PC-9 (cell line): ENCODE data around the gene TGIF2. TPM values are rescaled to one million over a fixed set of nuclear protein-coding genes. Genes with fewer than 3 reads are reported as not detected.

ENCODE experiments used
- BruUV-seq: library from RNA; stranded (reverse); fragments of 400-500 nt; replicated peaks from 2 replicates; lab custom pipeline; 2021; lab: Mats Ljungman, UMichigan
- CTCF ChIA-PET: fragments of 300-600 bp; sonication (Branson Sonifier 250); formaldehyde crosslinking; loops from one replicate; lab custom pipeline; 2022; ENCODE audit warnings: antibody characterized with exemption; lab: Charles Lee
- POLR2A ChIA-PET: fragments of 300-600 bp; sonication (Branson Sonifier 250); formaldehyde crosslinking; loops from one replicate; lab custom pipeline; 2022; ENCODE audit warnings: antibody characterized with exemption; ENCODE audit not compliant: unreplicated experiment; lab: Charles Lee
- DNase-seq, 2 experiments: peaks; one replicate each; pipeline versions ENCODE4 v3.0.0 to v3.0.0-alpha.2; 2015 to 2022; ENCODE audit warnings: mixed read lengths in 1 of 2
- H2AFZ ChIP-seq: fragments of 200-600 bp; sonication (generic); 2 replicates; pipeline ENCODE4 v1.8.1; 2017; ENCODE audit warnings: antibody characterized with exemption
- H3F3A ChIP-seq: fragments of 200-600 bp; sonication (generic); 2 replicates; pipeline ENCODE4 v1.8.1; 2017; ENCODE audit warnings: antibody characterized with exemption, mild to moderate bottlenecking, low read depth; ENCODE audit not compliant: insufficient read depth
- H3K27ac ChIP-seq: fragments of 200-600 bp; sonication (generic); 2 replicates; pipeline ENCODE4 v1.6.1; 2016; ENCODE audit warnings: mixed run types
- H3K27me3 ChIP-seq: fragments of 200-600 bp; sonication (generic); 2 replicates; pipeline ENCODE4 v1.6.1; 2016; ENCODE audit warnings: low read depth, mixed run types; ENCODE audit not compliant: insufficient read depth
- H3K36me3 ChIP-seq: fragments of 200-600 bp; sonication (generic); 2 replicates; pipeline ENCODE4 v1.6.1; 2016; ENCODE audit warnings: low read depth, mixed run types
- H3K4me1 ChIP-seq: fragments of 200-600 bp; sonication (generic); replicated peaks from 2 replicates; pipeline ENCODE4 v1.6.1; 2016; ENCODE audit warnings: mixed run types; ENCODE audit not compliant: insufficient read depth
- H3K4me2 ChIP-seq: fragments of 200-600 bp; sonication (generic); 2 replicates; pipeline ENCODE4 v1.6.1; 2017; ENCODE audit warnings: mixed run types
- H3K4me3 ChIP-seq: fragments of 200-600 bp; sonication (generic); 2 replicates; pipeline ENCODE4 v1.6.1; 2016; ENCODE audit warnings: mixed run types
- H3K79me2 ChIP-seq: fragments of 200-600 bp; sonication (generic); 2 replicates; pipeline ENCODE4 v1.6.1; 2017; ENCODE audit warnings: low read depth, mixed run types
- H3K9me2 ChIP-seq: fragments of 200-600 bp; sonication (generic); 2 replicates; pipeline ENCODE4 v1.8.1; 2017; ENCODE audit warnings: mild to moderate bottlenecking; ENCODE audit not compliant: insufficient read depth
- H3K9me3 ChIP-seq: fragments of 200-600 bp; sonication (generic); 2 replicates; pipeline ENCODE4 v1.8.1; 2016; ENCODE audit warnings: low read depth; ENCODE audit not compliant: insufficient read depth
- H4K20me1 ChIP-seq: fragments of 200-600 bp; sonication (generic); 2 replicates; pipeline ENCODE4 v1.8.1; 2017; ENCODE audit not compliant: insufficient read depth
- EZH2 ChIP-seq: fragments of 200-600 bp; sonication (generic); IDR thresholded peaks from 2 replicates; pipeline ENCODE4 v1.8.0; 2017; ENCODE audit warnings: antibody characterized with exemption, low read depth
- intact Hi-C: fragments of 100-400 bp; cut with micrococcal nuclease; formaldehyde crosslinking; loops from one replicate; pipeline ENCODE4 v1.10.0; 2022; ENCODE audit not compliant: unreplicated experiment
- total RNA-seq: library from RNA; stranded (reverse); gene quantifications from 2 replicates; pipeline ENCODE4 v1.2.3, GENCODE V29; 2021
- TF ChIP-seq, protein P1 (sequence below): fragments of 200-600 bp; sonication (generic); conservative IDR thresholded peaks from 2 replicates; pipeline ENCODE4 v1.6.1; 2017; ENCODE audit warnings: mixed run types, antibody characterized with exemption, mild to moderate bottlenecking, moderate library complexity

The TGIF2 gene
- total RNA-seq, 1 experiment from 2014 or later = 18.3 TPM

DNA sequence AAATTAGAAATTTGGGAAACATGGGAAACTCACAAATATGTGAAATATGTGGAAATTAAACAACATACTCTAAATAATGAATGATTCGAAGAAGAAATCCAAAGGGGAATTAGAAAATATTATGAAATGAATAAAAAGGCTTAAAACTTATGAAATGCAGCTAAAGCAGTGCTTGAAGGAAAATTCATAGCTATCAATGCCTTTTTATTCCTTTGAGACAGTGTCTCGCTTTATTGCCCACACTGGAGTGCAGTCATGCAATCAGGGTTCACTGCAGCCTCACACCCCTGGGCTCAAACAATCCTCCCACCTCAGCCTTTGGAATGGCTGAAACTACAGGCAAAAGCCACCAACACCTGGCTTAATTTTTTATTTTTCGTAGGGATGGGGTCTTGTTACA, 7.9 kb upstream of the TGIF2 start:
- BruUV-seq = no TSS peak
- no peaks in the 10 kb centered on the region for H3K79me2 ChIP-seq
- H3K27ac ChIP-seq = no peak overlapping the region
- CTCF ChIA-PET = no interaction called here
- no peak overlapping the region for H3K4me3 ChIP-seq
- no peaks in the 10 kb centered on the region for H3K9me2 ChIP-seq
- H3K4me1 ChIP-seq = no peaks in the 10 kb centered on the region
- no peaks in the 10 kb centered on the region for H4K20me1 ChIP-seq
- H3K27me3 ChIP-seq = no peaks in the 10 kb centered on the region
- peaks cover 11% of the 10 kb centered on the region; the same call in 1 of the 2 replicates for H3F3A ChIP-seq
- no peaks in the 10 kb centered on the region for H3K36me3 ChIP-seq
- DNase-seq = no peak
- peaks cover 3% of the 10 kb centered on the region; the same call in 1 of the 2 replicates for H3K9me3 ChIP-seq
- no peak overlapping the region for H3K4me2 ChIP-seq
- H2AFZ ChIP-seq = no peak overlapping the region
- no peak for TF ChIP-seq EZH2
- TF ChIP-seq, protein P1, sequence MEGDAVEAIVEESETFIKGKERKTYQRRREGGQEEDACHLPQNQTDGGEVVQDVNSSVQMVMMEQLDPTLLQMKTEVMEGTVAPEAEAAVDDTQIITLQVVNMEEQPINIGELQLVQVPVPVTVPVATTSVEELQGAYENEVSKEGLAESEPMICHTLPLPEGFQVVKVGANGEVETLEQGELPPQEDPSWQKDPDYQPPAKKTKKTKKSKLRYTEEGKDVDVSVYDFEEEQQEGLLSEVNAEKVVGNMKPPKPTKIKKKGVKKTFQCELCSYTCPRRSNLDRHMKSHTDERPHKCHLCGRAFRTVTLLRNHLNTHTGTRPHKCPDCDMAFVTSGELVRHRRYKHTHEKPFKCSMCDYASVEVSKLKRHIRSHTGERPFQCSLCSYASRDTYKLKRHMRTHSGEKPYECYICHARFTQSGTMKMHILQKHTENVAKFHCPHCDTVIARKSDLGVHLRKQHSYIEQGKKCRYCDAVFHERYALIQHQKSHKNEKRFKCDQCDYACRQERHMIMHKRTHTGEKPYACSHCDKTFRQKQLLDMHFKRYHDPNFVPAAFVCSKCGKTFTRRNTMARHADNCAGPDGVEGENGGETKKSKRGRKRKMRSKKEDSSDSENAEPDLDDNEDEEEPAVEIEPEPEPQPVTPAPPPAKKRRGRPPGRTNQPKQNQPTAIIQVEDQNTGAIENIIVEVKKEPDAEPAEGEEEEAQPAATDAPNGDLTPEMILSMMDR = no peak
- POLR2A ChIA-PET = no interaction called here
- intact Hi-C loops = no loop called here

DNA sequence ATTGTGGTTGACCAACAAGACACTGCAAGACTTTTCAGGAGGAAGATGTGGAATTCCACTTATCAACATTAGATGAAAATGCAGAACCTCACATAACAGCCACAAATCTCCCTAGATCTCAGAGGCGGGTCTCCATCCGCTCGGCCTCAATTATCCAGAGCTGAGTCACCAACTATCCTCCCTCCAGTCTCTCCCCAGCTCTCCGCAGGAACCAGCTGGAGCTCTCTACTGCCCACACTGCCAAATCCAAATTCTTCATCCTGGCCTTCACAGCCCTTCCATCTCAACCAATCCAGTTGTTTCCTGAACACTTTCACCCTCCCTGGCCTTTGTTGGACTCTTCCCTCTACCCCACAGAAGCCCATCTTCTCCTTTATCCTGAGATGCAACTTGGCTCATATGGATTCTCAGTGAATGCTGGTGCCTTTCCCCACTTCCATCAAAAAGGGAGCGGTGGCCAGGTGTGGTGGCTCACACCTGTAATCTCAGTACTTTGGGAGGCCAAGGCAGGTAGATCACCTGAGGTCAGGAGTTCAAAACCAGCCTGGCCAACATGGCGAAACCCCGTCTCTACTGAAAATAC, 3.5 kb upstream of the TGIF2 start:
- no peaks in the 10 kb centered on the region for H3K79me2 ChIP-seq
- intact Hi-C loops = loop anchor here (10.0 kb wide), 1 partner anchor 1115 kb away; the partner anchor contains the start of gene CEP250
- CTCF ChIA-PET = no interaction called here
- H3K9me3 ChIP-seq = peaks cover 3% of the 10 kb centered on the region; the same call in 1 of the 2 replicates
- H4K20me1 ChIP-seq = no peaks in the 10 kb centered on the region
- H3K4me3 ChIP-seq = no peak overlapping the region
- TF ChIP-seq, protein P1 = no peak
- no peak for TF ChIP-seq EZH2
- no peaks in the 10 kb centered on the region for H3K9me2 ChIP-seq
- DNase-seq = no peak
- no peaks in the 10 kb centered on the region for H3K27me3 ChIP-seq
- peaks cover 36% of the 10 kb centered on the region for H3F3A ChIP-seq
- H3K4me2 ChIP-seq = no peak overlapping the region
- H3K36me3 ChIP-seq = no peaks in the 10 kb centered on the region
- H3K4me1 ChIP-seq = peaks cover 3% of the 10 kb centered on the region; the same call in 1 of the 2 replicates
- POLR2A ChIA-PET = interaction anchor here (0.7 kb wide), 1 partner anchor 602 kb away, joined by 4 read pairs; no protein-coding TSS in a partner anchor
- no TSS peak for BruUV-seq
- H3K27ac ChIP-seq = no peak overlapping the region
- no peak overlapping the region for H2AFZ ChIP-seq

DNA sequence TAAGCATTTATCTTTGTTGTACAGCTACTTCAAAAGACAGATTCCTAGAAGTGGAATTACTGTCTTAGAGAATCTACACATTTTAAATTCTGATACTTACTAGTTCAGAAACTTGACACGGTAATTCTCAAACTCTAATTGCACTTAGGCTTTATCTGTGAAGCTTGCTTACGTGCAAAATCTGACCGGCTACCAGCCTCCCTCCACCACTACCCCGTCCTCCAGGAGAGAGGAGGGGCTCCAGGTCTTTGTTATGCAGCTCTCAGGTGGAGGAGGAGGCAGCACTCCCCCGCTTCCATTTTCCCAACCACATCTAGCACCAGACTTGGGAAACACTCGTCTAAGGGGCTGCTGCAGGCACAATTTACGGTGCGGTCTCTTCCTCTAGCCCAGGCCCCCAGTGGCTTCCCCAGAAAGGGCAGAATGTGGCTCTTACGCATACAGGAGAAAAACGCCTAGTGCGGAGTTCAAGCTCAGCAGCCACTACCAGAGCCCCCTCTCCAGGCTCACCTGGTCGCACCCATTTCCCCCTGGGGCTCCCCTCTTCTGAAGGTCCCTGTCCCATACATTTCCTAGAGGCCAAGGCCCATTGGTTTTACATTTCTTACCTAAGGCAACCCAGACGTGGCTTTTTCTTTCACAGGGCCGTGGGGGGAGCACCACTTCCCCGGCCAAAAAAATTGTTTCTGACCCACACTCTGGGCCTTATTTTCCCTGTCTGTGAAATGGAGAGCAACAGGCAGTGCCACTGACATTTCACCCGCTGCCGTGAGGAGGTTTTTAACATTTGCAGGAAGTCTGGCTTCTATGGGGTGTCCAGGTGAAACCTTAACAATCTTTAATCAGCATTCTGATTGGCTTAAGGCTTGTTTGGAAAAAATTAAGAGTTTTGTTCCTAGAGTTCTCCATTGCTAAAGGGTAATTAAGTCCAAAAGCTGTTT, 1.6 kb upstream of the TGIF2 start:
- intact Hi-C loops = loop anchor here (10.0 kb wide), 1 partner anchor 1117 kb away; the partner anchor contains the start of gene CEP250
- Histone ChIP-seq H3K4me1 (peaks cover 18% of the 10 kb centered on the region), H3K79me2 (peaks cover 13% of the 10 kb centered on the region), H3K9me2 (no peaks in the 10 kb centered on the region), H3K4me2 (no peak overlapping the region), H3K9me3 (no peaks in the 10 kb centered on the region), H4K20me1 (no peaks in the 10 kb centered on the region), H3K36me3 (no peaks in the 10 kb centered on the region), H2AFZ (no peak overlapping the region), H3K27me3 (no peaks in the 10 kb centered on the region), H3F3A (peaks cover 49% of the 10 kb centered on the region), H3K4me3 (no peak overlapping the region), H3K27ac (no peak overlapping the region)
- CTCF ChIA-PET = interaction anchor here (1.5 kb wide), 1 partner anchor 33 kb away, joined by 4 read pairs; no protein-coding TSS in a partner anchor
- no TSS peak for BruUV-seq
- TF ChIP-seq EZH2 = no peak
- TF ChIP-seq, protein P1 = no peak
- POLR2A ChIA-PET = interaction anchor here (0.6 kb wide), 1 partner anchor 12 kb away, joined by 6 read pairs; no protein-coding TSS in a partner anchor
- no peak for DNase-seq
